ENCODE measurements around the gene PRSS36.
"Not testable (repeated sequence)": the region's sequence is repeated elsewhere in the genome, so short reads cannot be mapped to it uniquely, and the experiment has no call there.

The PRSS36 gene

GRCh38 chr16:31149894-31150890 lies at the start of gene PRSS36:
TSS of gene PRSS36 (minus strand) at chr16:31150066. CDS start at chr16:31150035, 31 bp downstream.
- H3K27ac ChIP-seq (ENCODE audit: low read depth, low read length): no peak within 1 kb of the TSS
- no peaks in the 10 kb centered on the region for H3K9me3 ChIP-seq (ENCODE audit: low read length)
- H3K27me3 ChIP-seq (ENCODE audit: control insufficient read depth in 1 of 2, insufficient read depth in 2 of 2, low read length in 2 of 2): peaks cover 4 to 12% of the 10 kb centered on the region in 2 donors
- H3K4me1 ChIP-seq (ENCODE audit: insufficient read depth, low read length): no peaks in the 10 kb centered on the region
- no peaks in the 10 kb centered on the region for H3K36me3 ChIP-seq (ENCODE audit: insufficient read depth, low read length)
- no peak within 1 kb of the TSS for H3K9ac ChIP-seq (ENCODE audit: low read length)
- H3K4me3 ChIP-seq (ENCODE audit: low read depth in 1 of 2, low read length in 2 of 2): no peak within 1 kb of the TSS

- H3K9me3 ChIP-seq (ENCODE audit: low read length): no peaks in the 10 kb centered on the region
- no peak overlapping the region for H3K9ac ChIP-seq (ENCODE audit: low read length)
- H3K4me1 ChIP-seq (ENCODE audit: insufficient read depth, low read length): peaks cover 8% of the 10 kb centered on the region
- H3K4me3 ChIP-seq (ENCODE audit: low read depth in 1 of 2, low read length in 2 of 2): no peak overlapping the region
- no peak overlapping the region for H3K27ac ChIP-seq (ENCODE audit: low read depth, low read length)
- H3K27me3 ChIP-seq (ENCODE audit: control insufficient read depth in 1 of 2, insufficient read depth in 2 of 2, low read length in 2 of 2): peaks cover 0 to 4% of the 10 kb centered on the region in 2 donors
- peaks cover 35% of the 10 kb centered on the region for H3K36me3 ChIP-seq (ENCODE audit: insufficient read depth, low read length)
Observed at GRCh38 chr16:31199430-31200041, 49.7 kb upstream of the PRSS36 start.

GRCh38 chr16:31198207-31198882 lies 48.5 kb upstream of the PRSS36 start:
- Histone ChIP-seq H3K4me3 (ENCODE audit: low read depth in 1 of 2, low read length in 2 of 2) (no peak overlapping the region), H3K27ac (ENCODE audit: low read depth, low read length) (no peak overlapping the region), H3K4me1 (ENCODE audit: insufficient read depth, low read length) (peaks cover 8% of the 10 kb centered on the region), H3K27me3 (ENCODE audit: control insufficient read depth in 1 of 2, insufficient read depth in 2 of 2, low read length in 2 of 2) (peaks cover 0 to 4% of the 10 kb centered on the region in 2 donors), H3K9me3 (ENCODE audit: low read length) (no peaks in the 10 kb centered on the region), H3K36me3 (ENCODE audit: insufficient read depth, low read length) (peaks cover 47% of the 10 kb centered on the region), H3K9ac (ENCODE audit: low read length) (no peak overlapping the region)

- Histone ChIP-seq H3K4me1 (ENCODE audit: insufficient read depth, low read length) (peaks cover 5% of the 10 kb centered on the region), H3K27me3 (ENCODE audit: control insufficient read depth in 1 of 2, insufficient read depth in 2 of 2, low read length in 2 of 2) (no peaks in the 10 kb centered on the region), H3K9me3 (ENCODE audit: low read length) (no peaks in the 10 kb centered on the region), H3K9ac (ENCODE audit: low read length) (no peak overlapping the region), H3K27ac (ENCODE audit: low read depth, low read length) (no peak overlapping the region), H3K4me3 (ENCODE audit: low read depth in 1 of 2, low read length in 2 of 2) (no peak overlapping the region), H3K36me3 (ENCODE audit: insufficient read depth, low read length) (peaks cover 66% of the 10 kb centered on the region)
Observed at GRCh38 chr16:31196324-31197088, 46.6 kb upstream of the PRSS36 start.

GRCh38 chr16:31195861-31196260 lies 46.0 kb upstream of the PRSS36 start:
- not testable (repeated sequence) for H3K27me3 ChIP-seq (ENCODE audit: control insufficient read depth in 1 of 2, insufficient read depth in 2 of 2, low read length in 2 of 2); H3K4me1 ChIP-seq (ENCODE audit: insufficient read depth, low read length); H3K9ac ChIP-seq (ENCODE audit: low read length); H3K9me3 ChIP-seq (ENCODE audit: low read length); H3K4me3 ChIP-seq (ENCODE audit: low read depth in 1 of 2, low read length in 2 of 2); H3K27ac ChIP-seq (ENCODE audit: low read depth, low read length)
- peaks cover 72% of the 10 kb centered on the region for H3K36me3 ChIP-seq (ENCODE audit: insufficient read depth, low read length)

GRCh38 chr16:31194898-31195297 lies 45.0 kb upstream of the PRSS36 start:
- Histone ChIP-seq H3K9ac (ENCODE audit: low read length) (no peak overlapping the region), H3K36me3 (ENCODE audit: insufficient read depth, low read length) (peaks cover 82% of the 10 kb centered on the region), H3K27ac (ENCODE audit: low read depth, low read length) (no peak overlapping the region), H3K4me1 (ENCODE audit: insufficient read depth, low read length) (no peaks in the 10 kb centered on the region), H3K9me3 (ENCODE audit: low read length) (no peaks in the 10 kb centered on the region), H3K4me3 (ENCODE audit: low read depth in 1 of 2, low read length in 2 of 2) (no peak overlapping the region), H3K27me3 (ENCODE audit: control insufficient read depth in 1 of 2, insufficient read depth in 2 of 2, low read length in 2 of 2) (no peaks in the 10 kb centered on the region)

- Histone ChIP-seq H3K9ac (ENCODE audit: low read length) (no peak overlapping the region), H3K27ac (ENCODE audit: low read depth, low read length) (no peak overlapping the region), H3K36me3 (ENCODE audit: insufficient read depth, low read length) (peaks cover 82% of the 10 kb centered on the region), H3K27me3 (ENCODE audit: control insufficient read depth in 1 of 2, insufficient read depth in 2 of 2, low read length in 2 of 2) (no peaks in the 10 kb centered on the region), H3K4me1 (ENCODE audit: insufficient read depth, low read length) (no peaks in the 10 kb centered on the region), H3K9me3 (ENCODE audit: low read length) (no peaks in the 10 kb centered on the region), H3K4me3 (ENCODE audit: low read depth in 1 of 2, low read length in 2 of 2) (no peak overlapping the region)
Observed at GRCh38 chr16:31193874-31194273, 44.0 kb upstream of the PRSS36 start.

- Histone ChIP-seq H3K27me3 (ENCODE audit: control insufficient read depth in 1 of 2, insufficient read depth in 2 of 2, low read length in 2 of 2) (no peaks in the 10 kb centered on the region), H3K27ac (ENCODE audit: low read depth, low read length) (no peak overlapping the region), H3K4me1 (ENCODE audit: insufficient read depth, low read length) (no peaks in the 10 kb centered on the region), H3K36me3 (ENCODE audit: insufficient read depth, low read length) (peaks cover 84% of the 10 kb centered on the region), H3K9me3 (ENCODE audit: low read length) (no peaks in the 10 kb centered on the region), H3K4me3 (ENCODE audit: low read depth in 1 of 2, low read length in 2 of 2) (no peak overlapping the region), H3K9ac (ENCODE audit: low read length) (no peak overlapping the region)
Observed at GRCh38 chr16:31192856-31193642, 43.2 kb upstream of the PRSS36 start.

- Histone ChIP-seq H3K4me1 (ENCODE audit: insufficient read depth, low read length) (no peaks in the 10 kb centered on the region), H3K9ac (ENCODE audit: low read length) (no peak overlapping the region), H3K9me3 (ENCODE audit: low read length) (no peaks in the 10 kb centered on the region), H3K36me3 (ENCODE audit: insufficient read depth, low read length) (peaks cover 91% of the 10 kb centered on the region), H3K27ac (ENCODE audit: low read depth, low read length) (no peak overlapping the region), H3K4me3 (ENCODE audit: low read depth in 1 of 2, low read length in 2 of 2) (no peak overlapping the region), H3K27me3 (ENCODE audit: control insufficient read depth in 1 of 2, insufficient read depth in 2 of 2, low read length in 2 of 2) (no peaks in the 10 kb centered on the region)
Observed at GRCh38 chr16:31191697-31192428, 42.0 kb upstream of the PRSS36 start.
